ENCODE data around the gene SLC25A6.

Gene SLC25A6

DNA sequence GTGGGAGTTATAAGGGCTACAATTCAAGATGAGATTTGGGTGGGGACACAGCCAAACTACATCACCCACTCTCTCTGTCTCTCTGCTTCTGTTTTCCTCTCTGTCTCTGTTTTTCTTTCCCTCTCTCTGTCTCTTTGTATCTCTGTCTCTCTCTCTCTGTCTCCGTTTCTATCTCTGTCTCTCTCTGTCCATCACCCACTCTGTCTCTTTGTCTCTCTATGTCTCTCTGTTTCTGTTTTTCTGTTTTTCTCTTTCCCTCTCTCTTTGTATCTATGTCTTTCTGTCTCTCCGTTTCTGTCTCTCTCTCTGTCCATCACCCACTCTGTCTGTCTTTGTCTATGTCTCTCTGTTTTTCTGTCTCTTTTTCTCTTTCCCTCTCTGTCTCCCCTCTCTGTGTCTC is 30.0 kb downstream of the SLC25A6 start:
- H3K27me3 ChIP-seq (replicated peaks) = no peaks in the 10 kb centered on the region
- no peak for DNase-seq
- no peak overlapping the region for H3K27ac ChIP-seq
- no peak for TF ChIP-seq CTCF (IDR thresholded peaks at IDR 0.05; ENCODE audit: low read depth, low read length, missing control alignments)
- H3K36me3 ChIP-seq (replicated peaks) = no peaks in the 10 kb centered on the region
- H3K4me3 ChIP-seq (ENCODE audit: low read depth, low read length) = no peak overlapping the region
- in situ Hi-C loops (cut with HindIII; ENCODE audit: low pct_ligation_motif_present, low sequenced_read_pairs) = no loop called here

- Histone ChIP-seq H3K27me3 (replicated peaks) (no peaks in the 10 kb centered on the region), H3K4me3 (ENCODE audit: low read depth, low read length) (no peak overlapping the region), H3K36me3 (replicated peaks) (no peaks in the 10 kb centered on the region), H3K27ac (no peak overlapping the region)
- DNase-seq = no peak
- in situ Hi-C loops (cut with HindIII; ENCODE audit: low pct_ligation_motif_present, low sequenced_read_pairs) = no loop called here
- no peak for TF ChIP-seq CTCF (IDR thresholded peaks at IDR 0.05; ENCODE audit: low read depth, low read length, missing control alignments)
Measured at GRCh38 chrX:1361275-1361674, 30.6 kb downstream of the SLC25A6 start.

- Histone ChIP-seq H3K27me3 (replicated peaks) (no peaks in the 10 kb centered on the region), H3K27ac (no peak overlapping the region), H3K4me3 (ENCODE audit: low read depth, low read length) (no peak overlapping the region), H3K36me3 (replicated peaks) (no peaks in the 10 kb centered on the region)
- in situ Hi-C loops (cut with HindIII; ENCODE audit: low pct_ligation_motif_present, low sequenced_read_pairs) = no loop called here
- no peak for DNase-seq
- TF ChIP-seq CTCF (IDR thresholded peaks at IDR 0.05; ENCODE audit: low read depth, low read length, missing control alignments) = no peak
Measured at GRCh38 chrX:1360171-1360570, 31.7 kb downstream of the SLC25A6 start.

- Histone ChIP-seq H3K27me3 (replicated peaks) (no peaks in the 10 kb centered on the region), H3K36me3 (replicated peaks) (no peaks in the 10 kb centered on the region), H3K27ac (no peak overlapping the region), H3K4me3 (ENCODE audit: low read depth, low read length) (no peak overlapping the region)
- no peak for TF ChIP-seq CTCF (IDR thresholded peaks at IDR 0.05; ENCODE audit: low read depth, low read length, missing control alignments)
- DNase-seq = no peak
- in situ Hi-C loops (cut with HindIII; ENCODE audit: low pct_ligation_motif_present, low sequenced_read_pairs) = no loop called here
Measured at GRCh38 chrX:1359477-1359873, 32.4 kb downstream of the SLC25A6 start.

- no peak overlapping the region for H3K4me3 ChIP-seq (ENCODE audit: low read depth, low read length)
- TF ChIP-seq CTCF (IDR thresholded peaks at IDR 0.05; ENCODE audit: low read depth, low read length, missing control alignments) = no peak
- no peaks in the 10 kb centered on the region for H3K36me3 ChIP-seq (replicated peaks)
- no peak overlapping the region for H3K27ac ChIP-seq
- in situ Hi-C loops (cut with HindIII; ENCODE audit: low pct_ligation_motif_present, low sequenced_read_pairs) = no loop called here
- no peaks in the 10 kb centered on the region for H3K27me3 ChIP-seq (replicated peaks)
- no peak for DNase-seq
Measured at GRCh38 chrX:1358793-1359476, 33.0 kb downstream of the SLC25A6 start.

GRCh38 chrX:1357993-1358392 is 33.9 kb downstream of the SLC25A6 start:
- H3K27ac ChIP-seq = no peak overlapping the region
- no peak overlapping the region for H3K4me3 ChIP-seq (ENCODE audit: low read depth, low read length)
- TF ChIP-seq CTCF (IDR thresholded peaks at IDR 0.05; ENCODE audit: low read depth, low read length, missing control alignments) = no peak
- in situ Hi-C loops (cut with HindIII; ENCODE audit: low pct_ligation_motif_present, low sequenced_read_pairs) = no loop called here
- no peak for DNase-seq
- H3K36me3 ChIP-seq (replicated peaks) = no peaks in the 10 kb centered on the region
- H3K27me3 ChIP-seq (replicated peaks) = no peaks in the 10 kb centered on the region
